ENCODE measurements around the gene LGR4. TPM values are rescaled to one million over a fixed set of nuclear protein-coding genes. Genes with fewer than 3 reads are reported as not detected.

Gene LGR4
- total and polyA plus RNA-seq, 10 donors, result 1.5 to 47.2 (median 27.0) TPM

DNA sequence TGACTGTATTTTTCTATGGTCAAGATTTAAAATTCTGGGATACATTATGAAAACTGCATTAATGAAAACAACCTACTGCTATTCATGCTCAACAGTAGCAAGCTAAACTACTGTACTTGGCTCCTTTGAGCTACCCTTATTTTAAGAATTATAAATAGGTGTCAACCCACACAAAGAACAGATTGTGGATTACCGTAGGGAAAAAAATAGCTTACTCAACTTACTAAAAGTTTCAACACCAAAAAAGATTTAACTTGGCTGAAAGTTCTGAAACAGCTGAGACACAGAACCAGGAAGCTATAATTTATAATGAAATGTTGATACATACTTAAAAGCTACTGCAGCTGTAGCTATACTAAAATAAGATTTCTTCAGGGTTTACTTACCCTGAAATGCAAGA is 23.9 kb upstream of the LGR4 start:
- no peak overlapping the region for H3K27ac ChIP-seq
- peaks cover 0 to 26% (median 21%) of the 10 kb centered on the region in 6 donors for H3K4me1 ChIP-seq
- no peaks in the 10 kb centered on the region for H3K9me3 ChIP-seq
- no peak for DNase-seq
- WGBS, 5 donors, result 57 to 70% (median 60%) methylated on average over 1 of the region's 1 CpG
- intact Hi-C loops (cut with DNase I; ENCODE audit: low total_unique reads), result loop anchor here (10.0 kb wide), 1 partner anchor 1202 kb away; no protein-coding TSS in a partner anchor
- TF ChIP-seq POLR2AphosphoS5 (IDR thresholded peaks at IDR 0.05) (no peak), POLR2A (IDR thresholded peaks at IDR 0.05) (no peak)
- TF ChIP-seq, protein P1, sequence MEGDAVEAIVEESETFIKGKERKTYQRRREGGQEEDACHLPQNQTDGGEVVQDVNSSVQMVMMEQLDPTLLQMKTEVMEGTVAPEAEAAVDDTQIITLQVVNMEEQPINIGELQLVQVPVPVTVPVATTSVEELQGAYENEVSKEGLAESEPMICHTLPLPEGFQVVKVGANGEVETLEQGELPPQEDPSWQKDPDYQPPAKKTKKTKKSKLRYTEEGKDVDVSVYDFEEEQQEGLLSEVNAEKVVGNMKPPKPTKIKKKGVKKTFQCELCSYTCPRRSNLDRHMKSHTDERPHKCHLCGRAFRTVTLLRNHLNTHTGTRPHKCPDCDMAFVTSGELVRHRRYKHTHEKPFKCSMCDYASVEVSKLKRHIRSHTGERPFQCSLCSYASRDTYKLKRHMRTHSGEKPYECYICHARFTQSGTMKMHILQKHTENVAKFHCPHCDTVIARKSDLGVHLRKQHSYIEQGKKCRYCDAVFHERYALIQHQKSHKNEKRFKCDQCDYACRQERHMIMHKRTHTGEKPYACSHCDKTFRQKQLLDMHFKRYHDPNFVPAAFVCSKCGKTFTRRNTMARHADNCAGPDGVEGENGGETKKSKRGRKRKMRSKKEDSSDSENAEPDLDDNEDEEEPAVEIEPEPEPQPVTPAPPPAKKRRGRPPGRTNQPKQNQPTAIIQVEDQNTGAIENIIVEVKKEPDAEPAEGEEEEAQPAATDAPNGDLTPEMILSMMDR (IDR thresholded peaks at IDR 0.05 in 8 of 11, conservative IDR thresholded peaks at IDR 0.05 in 3 of 11), result no peak
- peaks cover 2 to 93% (median 60%) of the 10 kb centered on the region in 6 donors for H3K36me3 ChIP-seq
- no peaks in the 10 kb centered on the region for H3K27me3 ChIP-seq (replicated peaks in 1 of 7)
- no peak overlapping the region for H3K4me3 ChIP-seq

GRCh38 chr11:27495710-27496300 is 23.2 kb upstream of the LGR4 start:
- Histone ChIP-seq H3K4me3 (no peak overlapping the region), H3K27ac (no peak overlapping the region), H3K9me3 (no peaks in the 10 kb centered on the region), H3K27me3 (replicated peaks in 1 of 7) (no peaks in the 10 kb centered on the region), H3K36me3 (peaks cover 2 to 93% (median 60%) of the 10 kb centered on the region in 6 donors), H3K4me1 (peaks cover 0 to 26% (median 21%) of the 10 kb centered on the region in 6 donors)
- no peak for DNase-seq
- intact Hi-C loops (cut with DNase I; ENCODE audit: low total_unique reads), result loop anchor here (10.0 kb wide), 1 partner anchor 1201 kb away; no protein-coding TSS in a partner anchor
- 95 to 100% (median 98%) methylated on average over 1 of the region's 1 CpG for WGBS, 5 donors
- TF ChIP-seq, protein P1 (IDR thresholded peaks at IDR 0.05 in 8 of 11, conservative IDR thresholded peaks at IDR 0.05 in 3 of 11), result no peak
- TF ChIP-seq POLR2AphosphoS5 (IDR thresholded peaks at IDR 0.05) (no peak), POLR2A (IDR thresholded peaks at IDR 0.05) (no peak)

DNA sequence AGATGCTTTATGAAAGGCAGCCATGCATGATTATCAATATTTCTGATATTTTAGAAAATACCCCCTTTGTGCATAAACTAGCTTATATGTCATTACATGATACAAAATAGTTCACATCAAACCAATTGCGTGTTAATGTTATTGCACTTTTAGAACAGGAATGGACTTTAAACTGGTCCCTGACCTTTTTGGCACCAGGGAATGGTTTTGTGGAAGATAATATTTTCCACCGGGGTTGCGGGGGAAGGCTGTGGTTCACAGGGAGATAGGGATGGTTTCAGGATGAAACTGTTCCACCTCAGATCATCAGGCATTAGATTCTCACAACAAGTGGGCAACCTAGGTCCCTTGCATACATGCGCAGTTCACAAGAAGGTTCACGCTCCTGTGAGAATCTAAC is 16.5 kb upstream of the LGR4 start:
- peaks cover 2 to 54% (median 36%) of the 10 kb centered on the region in 6 donors for H3K36me3 ChIP-seq
- DNase-seq, result no peak
- no peak for TF ChIP-seq POLR2A (IDR thresholded peaks at IDR 0.05)
- TF ChIP-seq, protein P1 (IDR thresholded peaks at IDR 0.05 in 8 of 11, conservative IDR thresholded peaks at IDR 0.05 in 3 of 11), result no peak
- TF ChIP-seq POLR2AphosphoS5 (IDR thresholded peaks at IDR 0.05), result no peak
- intact Hi-C loops (cut with DNase I; ENCODE audit: low total_unique reads), result loop anchor here (5.0 kb wide), 1 partner anchor 307 kb away; no protein-coding TSS in a partner anchor
- H3K4me1 ChIP-seq, result no peaks in the 10 kb centered on the region
- no peak overlapping the region for H3K27ac ChIP-seq
- no peaks in the 10 kb centered on the region for H3K27me3 ChIP-seq (replicated peaks in 1 of 7)
- no peaks in the 10 kb centered on the region for H3K9me3 ChIP-seq
- WGBS, 5 donors, result 88 to 95% (median 91%) methylated on average over 5 of the region's 5 CpGs
- H3K4me3 ChIP-seq, result no peak overlapping the region

- TF ChIP-seq POLR2A (IDR thresholded peaks at IDR 0.05) (no peak), POLR2AphosphoS5 (IDR thresholded peaks at IDR 0.05) (no peak)
- TF ChIP-seq, protein P1 (IDR thresholded peaks at IDR 0.05 in 8 of 11, conservative IDR thresholded peaks at IDR 0.05 in 3 of 11), result no peak
- intact Hi-C loops (cut with DNase I; ENCODE audit: low total_unique reads), result loop anchor here (5.0 kb wide), 1 partner anchor 305 kb away; no protein-coding TSS in a partner anchor
- Histone ChIP-seq H3K36me3 (peaks cover 2 to 40% (median 27%) of the 10 kb centered on the region in 6 donors), H3K9me3 (no peaks in the 10 kb centered on the region), H3K4me3 (no peak overlapping the region), H3K27ac (no peak overlapping the region), H3K27me3 (replicated peaks in 1 of 7) (no peaks in the 10 kb centered on the region), H3K4me1 (no peaks in the 10 kb centered on the region)
- DNase-seq, result no peak
- WGBS, 5 donors, result 84 to 94% (median 91%) methylated on average over 6 of the region's 6 CpGs
Measured at GRCh38 chr11:27487706-27488105, 15.1 kb upstream of the LGR4 start.
